Natural killer cell treated with Interleukin-12 subunit alpha and Interleukin-12 subunit beta and Interleukin-15 and Interleukin-18, amount 100 ng/mL, for 72 hours (primary cell): ENCODE results near the gene MDGA2. TPM values are rescaled to one million over a fixed set of nuclear protein-coding genes. Genes with fewer than 3 reads are reported as not detected.
"Not testable (repeated sequence)": the region's sequence is repeated elsewhere in the genome, so short reads cannot be mapped to it uniquely, and the experiment has no call there.

Experiments used
- ATAC-seq, 2 donors: fragments of 150-1000 bp; cut with Tn5 transposase in 1 of 2; sonication (Bioruptor Pico), chemical (Tn5 transposase) in 1 of 2; 2 replicates each; pipeline ENCODE4 v1.10.0; 2021
- DNase-seq: peaks from one replicate; pipeline ENCODE4 v3.0.0; 2022; ENCODE audit warnings: low spot score
- H3K27ac Mint-ChIP-seq, 2 donors: 1 replicate in 1 of 2; 2 replicates in 1 of 2; pipeline ENCODE4 v1.8.0; 2022; ENCODE audit warnings: mixed read lengths in 2 of 2, mild to moderate bottlenecking in 1 of 2, moderate library complexity in 1 of 2
- H3K27me3 Mint-ChIP-seq, 2 donors: 1 replicate in 1 of 2; 2 replicates in 1 of 2; pipeline ENCODE4 v1.8.0; 2022; ENCODE audit warnings: mixed read lengths in 2 of 2
- H3K36me3 Mint-ChIP-seq: one replicate; pipeline ENCODE4 v1.8.0; 2022; ENCODE audit warnings: mixed read lengths
- H3K4me1 Mint-ChIP-seq, 2 donors: 1 replicate in 1 of 2; 2 replicates in 1 of 2; pipeline ENCODE4 v1.8.0; 2022; ENCODE audit warnings: low read depth in 2 of 2, mixed read lengths in 2 of 2, mild to moderate bottlenecking in 1 of 2
- H3K4me3 Mint-ChIP-seq: one replicate; pipeline ENCODE4 v1.8.0; 2022; ENCODE audit warnings: mixed read lengths
- H3K9me3 Mint-ChIP-seq: 2 replicates; pipeline ENCODE4 v1.8.0; 2022; ENCODE audit warnings: mixed read lengths
- total RNA-seq, 2 donors: library from RNA; stranded (reverse); gene quantifications; one replicate each; pipeline ENCODE4 v1.2.3, GENCODE V29; 2022

Gene MDGA2
- total RNA-seq, 2 donors from 2014 or later, result not detected

DNA sequence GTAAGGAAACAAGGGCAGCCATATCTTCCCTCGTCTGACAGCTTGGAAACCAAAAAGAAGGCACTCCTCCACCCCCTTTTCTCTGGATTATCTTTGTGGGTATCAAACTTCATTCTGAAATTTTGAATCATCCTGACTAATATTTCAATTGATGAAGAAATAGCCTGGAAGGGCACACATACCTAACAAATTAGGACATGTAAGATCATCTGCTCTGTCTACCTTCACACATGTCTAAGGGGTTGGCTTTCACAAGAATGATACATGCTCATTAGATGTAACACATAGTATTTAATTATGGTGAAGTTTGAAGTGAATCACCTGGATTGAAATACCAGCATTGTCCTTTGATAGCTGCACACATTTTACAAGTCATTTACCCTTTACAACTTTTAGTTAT lies 675.7 kb downstream of the MDGA2 start:
- Mint-ChIP-seq H3K27ac (no peak overlapping the region), H3K36me3 (no peaks in the 10 kb centered on the region), H3K27me3 (no peaks in the 10 kb centered on the region), H3K4me3 (no peak overlapping the region), H3K4me1 (no peaks in the 10 kb centered on the region), H3K9me3 (peaks cover 7% of the 10 kb centered on the region)
- DNase-seq (no peak), ATAC-seq (no peak)

DNA sequence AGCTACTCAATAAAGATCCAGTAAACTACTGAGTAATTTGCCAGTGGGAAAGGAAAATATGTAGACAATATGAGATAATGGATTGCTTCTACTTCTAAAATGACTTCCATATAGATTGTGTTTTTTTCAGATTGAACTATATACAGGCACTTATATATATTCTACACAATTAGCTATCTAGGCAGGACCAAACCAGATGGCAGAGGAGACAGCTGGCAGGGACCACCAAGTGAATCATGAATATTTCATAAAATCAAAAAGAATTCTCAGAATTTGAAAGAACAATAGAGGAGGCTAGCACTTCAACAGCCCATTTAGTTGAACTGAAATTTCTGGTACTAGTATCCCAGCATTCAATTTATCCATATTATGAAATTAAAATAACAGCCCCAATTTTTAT lies 685.8 kb downstream of the MDGA2 start:
- Mint-ChIP-seq H3K27me3 (no peaks in the 10 kb centered on the region), H3K4me1 (no peaks in the 10 kb centered on the region), H3K36me3 (no peaks in the 10 kb centered on the region), H3K4me3 (no peak overlapping the region), H3K9me3 (peaks cover 5% of the 10 kb centered on the region), H3K27ac (no peak overlapping the region)
- DNase-seq (no peak), ATAC-seq (no peak)

DNA sequence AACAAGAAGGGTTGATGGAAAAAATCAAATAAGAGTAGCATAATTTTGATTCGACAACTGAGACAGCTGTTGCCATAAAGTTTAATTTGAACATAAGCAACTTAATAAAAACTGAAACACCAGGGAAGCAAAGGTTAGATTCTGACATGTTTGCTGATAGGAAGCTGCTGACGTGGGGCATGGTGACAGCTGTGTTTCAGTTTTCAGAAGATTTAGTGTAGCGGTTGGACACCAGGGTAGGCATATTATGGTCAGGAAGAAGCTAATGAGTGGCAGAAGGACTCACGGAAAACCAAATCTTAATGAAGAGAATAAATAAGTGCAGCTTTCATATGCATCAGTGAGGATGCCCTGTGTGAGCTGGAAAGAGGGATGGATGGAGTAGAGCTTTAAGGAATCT lies 687.1 kb downstream of the MDGA2 start:
- no peaks in the 10 kb centered on the region for H3K27me3 Mint-ChIP-seq
- H3K27ac Mint-ChIP-seq, result no peak overlapping the region
- no peak for DNase-seq
- no peaks in the 10 kb centered on the region for H3K4me1 Mint-ChIP-seq
- H3K4me3 Mint-ChIP-seq, result no peak overlapping the region
- no peaks in the 10 kb centered on the region for H3K9me3 Mint-ChIP-seq
- no peaks in the 10 kb centered on the region for H3K36me3 Mint-ChIP-seq
- no peak for ATAC-seq

DNA sequence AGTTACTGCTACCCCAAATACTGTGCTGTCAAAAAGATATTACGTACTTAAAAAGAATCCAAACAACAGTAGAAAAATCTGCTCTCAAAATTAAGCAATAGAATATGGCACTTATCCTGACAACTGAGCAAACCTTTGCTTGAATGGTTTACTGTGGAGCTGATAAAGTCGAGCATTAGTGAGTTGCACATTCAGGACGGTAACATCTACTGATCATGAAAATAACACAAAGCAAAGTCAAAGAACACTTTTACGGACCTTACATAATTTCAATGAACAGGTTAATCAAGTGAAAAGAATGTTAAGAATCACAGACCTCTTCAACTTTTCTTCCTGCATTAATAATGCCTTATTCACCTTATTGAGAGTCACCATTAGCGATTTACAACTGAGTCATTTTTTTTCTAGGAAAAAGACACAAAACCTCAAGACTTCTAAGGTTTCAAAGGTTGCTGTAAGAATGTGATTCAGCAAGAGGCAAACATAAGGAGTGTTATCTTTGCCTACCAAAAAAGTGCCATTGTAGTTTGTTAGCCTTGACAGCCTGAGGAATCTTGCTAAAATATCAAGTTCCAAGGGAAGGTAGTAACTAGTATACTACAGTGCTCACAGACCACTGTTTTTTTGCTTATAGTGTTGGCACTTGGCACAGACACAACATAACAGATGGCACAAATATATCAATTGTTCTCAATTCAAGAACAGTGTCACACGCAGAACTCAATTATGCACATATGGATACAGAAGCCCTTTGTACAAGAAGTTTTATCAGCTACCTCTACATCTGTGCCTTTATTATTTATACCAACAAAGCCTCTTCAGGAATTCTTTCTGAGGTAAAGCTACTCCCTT lies 689.6 kb downstream of the MDGA2 start:
- Mint-ChIP-seq H3K4me3 (no peak overlapping the region), H3K27ac (no peak overlapping the region), H3K36me3 (no peaks in the 10 kb centered on the region), H3K27me3 (no peaks in the 10 kb centered on the region), H3K4me1 (no peaks in the 10 kb centered on the region), H3K9me3 (peaks cover 4% of the 10 kb centered on the region)
- ATAC-seq (no peak), DNase-seq (no peak)

DNA sequence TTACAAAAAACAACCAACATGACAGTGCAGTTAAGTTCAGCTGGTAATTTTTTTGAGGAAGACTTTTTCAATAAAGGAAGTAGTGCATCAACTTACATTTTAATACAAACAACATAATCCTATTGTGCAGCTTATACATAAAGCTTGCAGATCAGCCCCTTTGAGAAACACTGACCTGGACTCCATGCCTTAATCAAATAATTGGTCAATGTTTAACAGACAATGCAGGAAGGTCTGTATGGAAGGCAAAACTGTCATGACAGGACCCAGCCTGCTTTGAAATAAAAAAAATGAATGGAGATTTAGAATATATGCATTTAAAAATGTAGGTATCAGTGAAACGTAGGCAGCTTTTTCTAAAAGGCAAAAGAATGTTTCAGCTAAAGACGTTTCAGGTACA lies 702.1 kb downstream of the MDGA2 start:
- H3K4me3 Mint-ChIP-seq, result no peak overlapping the region
- ATAC-seq, result no peak
- peaks cover 8% of the 10 kb centered on the region for H3K9me3 Mint-ChIP-seq
- DNase-seq, result no peak
- peaks cover 6% of the 10 kb centered on the region for H3K36me3 Mint-ChIP-seq
- no peak overlapping the region for H3K27ac Mint-ChIP-seq
- no peaks in the 10 kb centered on the region for H3K4me1 Mint-ChIP-seq
- H3K27me3 Mint-ChIP-seq, result no peaks in the 10 kb centered on the region

DNA sequence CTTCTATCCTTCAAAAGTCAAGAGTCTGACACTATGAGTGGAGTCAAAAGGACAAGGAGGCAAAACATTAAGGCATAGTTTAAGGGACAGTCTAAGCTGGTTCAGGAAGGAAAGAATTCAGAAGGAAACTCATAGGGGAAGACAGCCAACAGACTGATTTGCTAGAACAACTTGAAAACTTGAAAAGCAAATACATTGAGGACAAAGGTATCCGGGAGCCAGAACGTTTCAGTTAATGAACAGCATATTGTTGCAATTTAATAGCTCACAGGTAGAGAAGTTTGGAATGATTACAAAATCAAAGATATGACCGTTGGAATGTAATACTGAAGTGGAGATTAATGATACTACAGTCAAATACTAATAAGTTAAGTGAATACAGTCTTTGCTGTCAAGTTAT lies 711.0 kb downstream of the MDGA2 start:
- no peaks in the 10 kb centered on the region for H3K4me1 Mint-ChIP-seq
- DNase-seq, result no peak
- H3K27me3 Mint-ChIP-seq, result no peaks in the 10 kb centered on the region
- H3K4me3 Mint-ChIP-seq, result no peak overlapping the region
- no peaks in the 10 kb centered on the region for H3K36me3 Mint-ChIP-seq
- no peak overlapping the region for H3K27ac Mint-ChIP-seq
- ATAC-seq, result no peak
- H3K9me3 Mint-ChIP-seq, result peaks cover 21% of the 10 kb centered on the region

DNA sequence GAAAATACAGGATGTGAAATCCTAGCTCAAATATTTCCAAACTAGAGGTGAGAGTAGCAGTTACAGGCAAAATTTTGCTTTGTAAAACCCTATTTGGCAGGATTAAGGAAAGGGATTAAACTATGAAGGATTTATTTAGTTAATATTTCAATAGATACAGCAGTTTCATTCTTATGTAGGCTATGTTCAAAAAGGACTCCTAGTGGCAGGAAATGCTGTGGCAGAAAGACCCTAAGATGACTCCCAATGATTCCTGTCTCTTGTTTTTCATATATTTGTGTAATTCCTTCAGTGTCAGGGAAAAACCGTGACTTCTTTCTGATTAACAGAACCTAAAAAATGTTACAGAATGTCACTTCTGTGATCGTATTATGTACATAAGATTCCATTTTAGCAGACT lies 724.3 kb downstream of the MDGA2 start:
- peaks cover 6% of the 10 kb centered on the region for H3K36me3 Mint-ChIP-seq
- ATAC-seq (no peak), DNase-seq (no peak)
- H3K4me3 Mint-ChIP-seq, result no peak overlapping the region
- H3K4me1 Mint-ChIP-seq, result no peaks in the 10 kb centered on the region
- H3K27me3 Mint-ChIP-seq, result no peaks in the 10 kb centered on the region
- no peak overlapping the region for H3K27ac Mint-ChIP-seq
- H3K9me3 Mint-ChIP-seq, result peaks cover 17% of the 10 kb centered on the region

DNA sequence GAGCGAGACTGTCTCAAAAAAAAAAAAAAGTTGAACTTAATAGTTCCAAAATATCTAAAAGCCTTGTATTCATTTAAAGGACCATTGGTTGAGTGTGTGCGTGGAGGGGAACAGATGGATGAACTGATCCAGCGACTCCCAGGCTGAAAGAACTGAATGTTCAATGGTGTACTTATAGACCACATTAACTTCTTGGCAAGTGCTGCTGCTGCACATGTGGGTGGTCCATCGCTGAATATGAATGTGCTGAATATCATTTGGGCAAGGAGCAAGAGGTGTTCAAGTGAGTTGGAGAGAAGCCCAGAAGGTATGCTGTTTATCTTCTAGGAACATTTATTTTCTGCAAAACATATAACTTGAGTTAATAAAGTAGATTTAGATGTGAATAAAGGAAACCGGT lies 734.8 kb downstream of the MDGA2 start:
- Mint-ChIP-seq H3K27me3 (no peaks in the 10 kb centered on the region), H3K9me3 (peaks cover 7% of the 10 kb centered on the region), H3K27ac (no peak overlapping the region), H3K36me3 (no peaks in the 10 kb centered on the region), H3K4me1 (no peaks in the 10 kb centered on the region), H3K4me3 (no peak overlapping the region)
- ATAC-seq (no peak), DNase-seq (no peak)

DNA sequence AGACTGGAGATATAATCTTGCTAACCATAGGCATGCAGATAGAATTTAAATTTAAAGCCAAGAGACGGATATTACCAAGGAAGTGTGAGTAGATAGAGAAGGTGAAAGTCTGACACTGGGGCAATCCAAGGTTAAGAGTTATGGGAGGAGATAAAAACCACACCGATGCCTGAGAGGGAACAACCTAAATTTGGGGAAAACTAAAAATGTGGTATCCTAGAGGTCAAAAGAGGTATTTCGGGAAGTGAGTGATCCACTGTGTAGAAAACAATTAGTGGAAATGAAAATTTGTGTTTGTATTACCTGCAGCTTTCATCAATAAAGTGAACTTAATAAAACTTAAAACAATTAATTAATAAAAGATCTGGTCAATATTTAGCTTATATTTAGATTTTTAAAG lies 754.9 kb downstream of the MDGA2 start:
- H3K27me3 Mint-ChIP-seq, result no peaks in the 10 kb centered on the region
- H3K36me3 Mint-ChIP-seq, result peaks cover 5% of the 10 kb centered on the region
- no peak overlapping the region for H3K4me3 Mint-ChIP-seq
- DNase-seq, result no peak
- H3K4me1 Mint-ChIP-seq, result no peaks in the 10 kb centered on the region
- H3K27ac Mint-ChIP-seq, result no peak overlapping the region
- ATAC-seq, result no peak
- H3K9me3 Mint-ChIP-seq, result peaks cover 11% of the 10 kb centered on the region

DNA sequence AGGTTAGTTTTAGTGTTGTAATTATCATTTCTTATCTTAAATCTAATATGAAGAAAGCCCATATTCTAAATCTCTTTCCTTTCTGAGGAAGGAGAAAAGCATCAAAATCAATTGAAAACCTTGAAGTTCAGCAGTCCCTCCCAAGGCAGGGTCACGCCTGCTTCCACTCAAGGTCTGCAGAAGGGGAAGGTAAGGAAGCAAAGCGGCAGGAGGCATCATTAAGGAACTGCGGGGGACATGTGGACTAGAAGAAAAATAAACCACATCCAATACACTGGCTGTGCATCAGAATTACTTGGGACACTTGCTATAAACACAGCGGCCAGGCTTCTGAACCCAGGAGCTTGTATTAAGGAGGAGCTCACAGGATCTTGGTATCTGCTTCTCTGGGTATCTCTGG lies 759.9 kb downstream of the MDGA2 start:
- not testable (repeated sequence) for H3K4me1 Mint-ChIP-seq, H3K36me3 Mint-ChIP-seq, ATAC-seq, H3K4me3 Mint-ChIP-seq, H3K27me3 Mint-ChIP-seq, DNase-seq, H3K27ac Mint-ChIP-seq
- H3K9me3 Mint-ChIP-seq, result peaks cover 12% of the 10 kb centered on the region

DNA sequence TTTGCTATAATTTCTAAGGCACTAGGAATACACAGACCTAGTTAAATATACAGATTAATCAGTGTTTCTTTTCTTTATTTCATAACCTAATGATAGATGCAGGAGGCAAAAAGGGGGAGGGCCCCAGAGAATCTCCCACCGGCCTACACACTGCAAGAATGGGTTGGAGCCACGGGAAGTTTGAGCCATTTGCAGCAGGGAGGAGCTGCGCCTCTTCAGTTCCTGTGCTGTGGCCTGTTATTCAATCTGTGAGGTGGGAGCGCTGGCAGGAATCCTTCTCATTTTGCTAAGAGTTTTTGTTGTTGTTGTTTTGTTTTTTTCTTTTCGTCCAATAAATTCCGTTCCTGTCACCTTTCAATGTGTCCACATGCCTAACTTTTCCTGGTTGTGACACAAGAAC lies 772.6 kb downstream of the MDGA2 start:
- Mint-ChIP-seq H3K4me3 (no peak overlapping the region), H3K9me3 (peaks cover 8% of the 10 kb centered on the region), H3K27me3 (no peaks in the 10 kb centered on the region), H3K27ac (no peak overlapping the region), H3K36me3 (no peaks in the 10 kb centered on the region), H3K4me1 (no peaks in the 10 kb centered on the region)
- no peak for DNase-seq
- ATAC-seq, result no peak

DNA sequence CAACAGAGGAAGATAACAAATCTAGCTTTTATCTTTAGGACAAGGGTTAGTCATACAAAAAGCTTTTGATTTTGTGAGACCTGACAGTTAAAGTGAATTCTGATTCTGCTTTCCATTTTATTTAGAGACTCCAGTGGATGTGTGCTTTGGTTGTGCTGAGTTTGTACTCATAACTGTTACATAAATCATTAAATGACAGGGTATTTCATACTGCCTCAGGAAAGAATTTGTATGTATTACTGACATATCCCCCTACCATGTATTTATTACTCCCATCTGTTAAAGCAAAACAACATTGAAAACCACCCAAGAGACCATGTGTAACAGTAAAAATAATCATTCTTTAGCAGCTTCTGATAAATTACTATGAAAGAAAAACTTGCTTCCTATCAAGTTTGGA lies 780.9 kb downstream of the MDGA2 start:
- Mint-ChIP-seq H3K27ac (no peak overlapping the region), H3K4me3 (no peak overlapping the region), H3K4me1 (no peaks in the 10 kb centered on the region), H3K27me3 (no peaks in the 10 kb centered on the region), H3K9me3 (peaks cover 18% of the 10 kb centered on the region), H3K36me3 (no peaks in the 10 kb centered on the region)
- ATAC-seq (no peak), DNase-seq (no peak)

DNA sequence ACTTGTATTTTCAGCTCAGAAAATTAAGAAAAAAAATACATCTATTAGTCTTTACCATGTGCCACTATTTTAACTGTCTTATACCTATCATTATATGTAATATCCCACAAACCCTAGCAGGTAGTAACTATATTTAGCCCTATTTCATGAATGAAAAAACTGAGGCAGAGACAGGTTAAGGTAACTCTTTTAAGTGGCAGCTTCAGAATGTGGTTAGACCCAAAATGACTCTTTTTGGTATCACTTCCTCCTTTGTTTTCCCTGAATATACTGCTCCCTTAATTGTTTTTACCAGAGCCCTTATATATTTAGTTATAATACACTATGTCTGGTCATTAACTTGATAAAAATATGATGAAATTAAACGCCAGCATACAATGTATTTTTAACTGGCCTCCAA lies 788.3 kb downstream of the MDGA2 start:
- Mint-ChIP-seq H3K27ac (no peak overlapping the region), H3K27me3 (no peaks in the 10 kb centered on the region), H3K36me3 (no peaks in the 10 kb centered on the region), H3K4me1 (no peaks in the 10 kb centered on the region), H3K9me3 (peaks cover 2% of the 10 kb centered on the region), H3K4me3 (no peak overlapping the region)
- ATAC-seq (no peak), DNase-seq (no peak)

DNA sequence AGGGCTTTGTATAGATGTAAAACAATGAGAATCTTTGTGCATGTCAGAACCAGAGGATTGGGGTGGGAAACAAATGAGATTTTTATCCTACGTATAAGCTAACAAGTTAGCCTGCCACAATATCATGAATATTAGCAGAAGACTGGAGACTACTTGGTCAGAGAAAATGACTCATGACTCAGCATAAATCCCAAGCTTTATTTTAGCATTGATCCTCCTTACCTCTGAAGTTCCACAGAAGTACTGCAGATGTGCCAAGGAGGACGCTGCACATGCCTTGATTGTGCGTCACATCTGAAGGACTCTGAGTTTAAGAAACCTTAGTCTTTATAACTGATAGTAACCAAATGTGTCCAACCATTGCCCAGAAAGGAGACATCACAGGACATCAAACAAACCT lies 789.8 kb downstream of the MDGA2 start:
- DNase-seq (no peak), ATAC-seq (no peak)
- Mint-ChIP-seq H3K4me1 (no peaks in the 10 kb centered on the region), H3K36me3 (no peaks in the 10 kb centered on the region), H3K4me3 (no peak overlapping the region), H3K27ac (no peak overlapping the region), H3K27me3 (no peaks in the 10 kb centered on the region), H3K9me3 (no peaks in the 10 kb centered on the region)

DNA sequence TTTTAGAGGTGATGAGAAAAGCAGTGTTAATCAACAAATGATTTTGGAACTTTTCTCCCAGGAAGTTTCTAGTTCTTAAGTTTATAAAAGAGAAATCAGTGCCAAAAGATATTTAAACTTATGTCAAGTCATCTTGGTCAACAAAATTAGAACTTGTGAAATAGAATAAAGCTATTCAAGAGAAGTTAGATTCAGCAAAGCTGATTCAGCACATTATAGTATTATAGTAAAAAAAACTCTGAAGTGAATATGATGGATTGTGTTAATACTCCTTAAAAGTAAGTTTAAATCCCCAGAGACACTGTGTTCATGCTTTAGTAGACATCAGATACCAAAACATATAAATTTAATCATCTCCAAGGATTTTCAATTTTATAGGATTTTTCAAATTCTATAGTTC lies 813.7 kb downstream of the MDGA2 start:
- H3K9me3 Mint-ChIP-seq, result peaks cover 13% of the 10 kb centered on the region
- no peak for ATAC-seq
- no peak for DNase-seq
- H3K36me3 Mint-ChIP-seq, result peaks cover 5% of the 10 kb centered on the region
- H3K4me3 Mint-ChIP-seq, result no peak overlapping the region
- H3K27me3 Mint-ChIP-seq, result no peaks in the 10 kb centered on the region
- no peak overlapping the region for H3K27ac Mint-ChIP-seq
- no peaks in the 10 kb centered on the region for H3K4me1 Mint-ChIP-seq
